HEK293 (cell line): ENCODE data around the gene COP1.

Experiments
- CTCF ChIA-PET: fragments of 350-600 bp; formaldehyde crosslinking; extraction: SDS; loops from one replicate; lab custom pipeline; 2021; ENCODE audit warnings: antibody characterized with exemption; lab: Yijun Ruan, JAX
- POLR2A ChIA-PET: fragments of 300-600 bp; formaldehyde crosslinking; extraction: SDS; loops from one replicate; lab custom pipeline; 2020; ENCODE audit warnings: antibody characterized with exemption, inconsistent platforms; lab: Yijun Ruan, JAX
- H3K27ac ChIP-seq: fragments of 200-500 bp; sonication (Bioruptor generic); 2 replicates; pipeline ENCODE4 v1.5.1; 2014; ENCODE audit warnings: low read depth, low read length, control low read depth, inconsistent platforms; ENCODE audit errors: extremely low read depth
- H3K36me3 ChIP-seq, 2 experiments: fragments of 200-500 bp in 1 of 2; sonication (Bioruptor generic) in 1 of 2; 1 replicate in 1 of 2; 2 replicates in 1 of 2; pipeline ENCODE4 v1.5.1; 2014 to 2017; ENCODE audit warnings: inconsistent platforms in 2 of 2, low read length in 2 of 2; ENCODE audit not compliant: control insufficient read depth in 2 of 2, insufficient read depth in 1 of 2
- H3K4me1 ChIP-seq: fragments of 200-500 bp; sonication (Bioruptor generic); 2 replicates; pipeline ENCODE4 v1.5.1; 2014; ENCODE audit warnings: mild to moderate bottlenecking, low read length, inconsistent platforms; ENCODE audit not compliant: control insufficient read depth, insufficient read depth
- H3K4me3 ChIP-seq: 2 replicates; pipeline ENCODE4 v1.5.1; 2011; ENCODE audit warnings: low read depth, mild to moderate bottlenecking, control low read depth, low read length, moderate library complexity
- H3K9me3 ChIP-seq: fragments of 200-500 bp; sonication (Bioruptor generic); 2 replicates; pipeline ENCODE4 v1.5.1; 2014; ENCODE audit warnings: low read depth, low read length, inconsistent platforms; ENCODE audit not compliant: control insufficient read depth, insufficient read depth
- GFI1B ChIP-seq: fragments of 450-650 bp; formaldehyde crosslinking; IDR thresholded peaks from 2 replicates; pipeline ENCODE4 v1.5.1; 2016; ENCODE audit warnings: missing biosample characterization, missing genetic modification characterization
- GLIS1 ChIP-seq: fragments of 450-650 bp; formaldehyde crosslinking; IDR thresholded peaks from 2 replicates; pipeline ENCODE4 v1.5.1; 2016; ENCODE audit warnings: missing biosample characterization, missing genetic modification characterization
- HOXD13 ChIP-seq: sonication (generic); formaldehyde crosslinking; IDR thresholded peaks from 2 replicates; pipeline ENCODE4 v1.8.0; 2022; ENCODE audit warnings: missing genetic modification reagents, borderline replicate concordance
- MEIS1 ChIP-seq: sonication (generic); formaldehyde crosslinking; IDR thresholded peaks from 2 replicates; pipeline ENCODE4 v1.8.1; 2022; ENCODE audit warnings: missing genetic modification reagents, mild to moderate bottlenecking, borderline replicate concordance
- MYNN ChIP-seq: fragments of 450-650 bp; formaldehyde crosslinking; IDR thresholded peaks from 2 replicates; pipeline ENCODE4 v1.5.1; 2016; ENCODE audit warnings: missing biosample characterization, missing genetic modification characterization, borderline replicate concordance
- SP7 ChIP-seq: fragments of 450-650 bp; formaldehyde crosslinking; IDR thresholded peaks from 2 replicates; pipeline ENCODE4 v1.5.1; 2016; ENCODE audit warnings: missing biosample characterization, missing genetic modification characterization
- WT1 ChIP-seq: fragments of 450-650 bp; formaldehyde crosslinking; IDR thresholded peaks from 2 replicates; pipeline ENCODE4 v1.5.1; 2016; ENCODE audit warnings: missing biosample characterization, missing genetic modification characterization
- ZBTB48 ChIP-seq: fragments of 450-650 bp; formaldehyde crosslinking; IDR thresholded peaks from 2 replicates; pipeline ENCODE4 v1.5.1; 2016; ENCODE audit warnings: missing biosample characterization, missing genetic modification characterization
- ZIC2 ChIP-seq: fragments of 450-650 bp; formaldehyde crosslinking; IDR thresholded peaks from 2 replicates; pipeline ENCODE4 v1.5.1; 2016; ENCODE audit warnings: missing biosample characterization, missing genetic modification characterization
- ZNF121 ChIP-seq: fragments of 450-650 bp; formaldehyde crosslinking; IDR thresholded peaks from 2 replicates; pipeline ENCODE4 v1.5.1; 2016; ENCODE audit warnings: missing biosample characterization, missing genetic modification characterization
- ZNF174 ChIP-seq: fragments of 450-650 bp; formaldehyde crosslinking; IDR thresholded peaks from 2 replicates; pipeline ENCODE4 v1.5.0; 2017; ENCODE audit warnings: missing biosample characterization, mild to moderate bottlenecking, missing genetic modification characterization
- ZNF184 ChIP-seq: fragments of 450-650 bp; IDR thresholded peaks from 2 replicates; pipeline ENCODE4 v1.5.1; 2018; ENCODE audit warnings: missing biosample characterization, mild to moderate bottlenecking, missing genetic modification characterization
- ZNF202 ChIP-seq: fragments of 450-650 bp; formaldehyde crosslinking; IDR thresholded peaks from 2 replicates; pipeline ENCODE4 v1.5.1; 2016; ENCODE audit warnings: missing biosample characterization, missing genetic modification characterization, borderline replicate concordance
- ZNF24 ChIP-seq: fragments of 450-650 bp; formaldehyde crosslinking; IDR thresholded peaks from 2 replicates; pipeline ENCODE4 v1.5.1; 2016; ENCODE audit warnings: missing biosample characterization, missing genetic modification characterization
- ZNF266 ChIP-seq: fragments of 450-650 bp; formaldehyde crosslinking; IDR thresholded peaks from 2 replicates; pipeline ENCODE4 v1.5.1; 2016; ENCODE audit warnings: missing biosample characterization, missing genetic modification characterization, low read depth
- ZNF350 ChIP-seq: fragments of 450-650 bp; formaldehyde crosslinking; IDR thresholded peaks from 2 replicates; pipeline ENCODE4 v1.5.0; 2017; ENCODE audit warnings: missing biosample characterization, mild to moderate bottlenecking, missing genetic modification characterization
- ZNF416 ChIP-seq: fragments of 450-650 bp; formaldehyde crosslinking; IDR thresholded peaks from 2 replicates; pipeline ENCODE4 v1.5.1; 2016; ENCODE audit warnings: missing biosample characterization, missing genetic modification characterization
- ZNF433 ChIP-seq: fragments of 450-650 bp; formaldehyde crosslinking; IDR thresholded peaks from 2 replicates; pipeline ENCODE4 v1.5.1; 2016; ENCODE audit warnings: missing biosample characterization, missing genetic modification characterization, low read depth
- ZNF514 ChIP-seq: fragments of 450-650 bp; formaldehyde crosslinking; IDR thresholded peaks from 2 replicates; pipeline ENCODE4 v1.5.1; 2016; ENCODE audit warnings: missing biosample characterization, missing genetic modification characterization
- ZNF529 ChIP-seq: fragments of 450-650 bp; formaldehyde crosslinking; IDR thresholded peaks from 2 replicates; pipeline ENCODE4 v1.5.1; 2017; ENCODE audit warnings: missing genetic modification characterization, missing biosample characterization; ENCODE audit not compliant: insufficient replicate concordance
- ZNF629 ChIP-seq: fragments of 450-650 bp; formaldehyde crosslinking; IDR thresholded peaks from 2 replicates; pipeline ENCODE4 v1.5.1; 2017; ENCODE audit warnings: missing biosample characterization, missing genetic modification characterization
- ZNF654 ChIP-seq: fragments of 450-650 bp; formaldehyde crosslinking; IDR thresholded peaks from 2 replicates; pipeline ENCODE4 v1.5.1; 2016; ENCODE audit warnings: low read depth, missing biosample characterization, missing genetic modification characterization
- ZNF660 ChIP-seq: fragments of 450-650 bp; IDR thresholded peaks from 2 replicates; pipeline ENCODE4 v1.5.1; 2018; ENCODE audit warnings: missing biosample characterization, mild to moderate bottlenecking, missing genetic modification characterization
- ZNF747 ChIP-seq: fragments of 450-650 bp; formaldehyde crosslinking; IDR thresholded peaks from 2 replicates; pipeline ENCODE4 v1.5.1; 2016; ENCODE audit warnings: missing biosample characterization, missing genetic modification characterization
- ZNF777 ChIP-seq: fragments of 450-650 bp; formaldehyde crosslinking; IDR thresholded peaks from 2 replicates; pipeline ENCODE4 v1.5.1; 2017; ENCODE audit warnings: missing biosample characterization, missing genetic modification characterization, borderline replicate concordance
- ZNF830 ChIP-seq: fragments of 450-650 bp; IDR thresholded peaks from 2 replicates; pipeline ENCODE4 v1.5.0; 2018; ENCODE audit warnings: missing biosample characterization, missing genetic modification characterization, low read depth, mild to moderate bottlenecking, moderate library complexity
- TF ChIP-seq, protein P1 (sequence below): fragments of 450-650 bp; IDR thresholded peaks from 2 replicates; pipeline ENCODE4 v1.5.1; 2018; ENCODE audit warnings: missing biosample characterization, mild to moderate bottlenecking, missing genetic modification characterization
- TF ChIP-seq, protein P2 (sequence below): fragments of 450-650 bp; formaldehyde crosslinking; IDR thresholded peaks from 2 replicates; pipeline ENCODE4 v1.5.1; 2016; ENCODE audit warnings: missing biosample characterization, missing genetic modification characterization

Gene COP1

DNA sequence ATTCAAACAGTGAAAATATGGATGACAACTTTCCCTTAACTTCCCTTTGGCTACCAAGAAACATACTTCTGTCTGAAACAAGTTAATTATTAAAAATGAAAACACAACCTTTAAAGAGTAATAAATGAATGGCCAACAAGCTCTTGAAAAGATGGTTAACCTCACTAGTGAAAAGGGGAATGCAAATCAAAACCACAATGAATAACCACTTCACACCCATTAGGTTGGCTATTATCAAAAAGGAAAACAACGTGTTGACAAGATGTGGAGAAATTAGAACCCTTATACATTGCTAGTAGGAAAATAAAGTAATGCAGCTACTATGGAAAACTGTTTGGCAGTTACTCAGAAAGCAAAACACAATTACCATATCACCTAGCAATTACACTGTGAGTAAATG, 14.1 kb downstream of the COP1 start:
- Histone ChIP-seq H3K4me1 (no peaks in the 10 kb centered on the region), H3K27ac (no peak overlapping the region), H3K4me3 (no peak overlapping the region)
- CTCF ChIA-PET, result interaction anchor here (0.6 kb wide), 1 partner anchor 1164 kb away, joined by 4 read pairs; no protein-coding TSS in a partner anchor
- TF ChIP-seq ZNF174 (tag by site-specific recombination) (no peak), ZNF830 (tag by site-specific recombination) (no peak), ZBTB48 (no peak), ZNF266 (no peak), ZNF529 (tag by site-specific recombination) (no peak), ZNF350 (tag by site-specific recombination) (no peak), MEIS1 (no peak), ZNF184 (tag by site-specific recombination) (no peak), GFI1B (tag by site-specific recombination) (no peak), ZNF654 (tag by site-specific recombination) (no peak), ZNF777 (no peak), ZNF514 (tag by site-specific recombination) (no peak), ZIC2 (tag by site-specific recombination) (no peak), ZNF121 (tag by site-specific recombination) (no peak), ZNF202 (tag by site-specific recombination) (no peak)
- TF ChIP-seq, protein P1, sequence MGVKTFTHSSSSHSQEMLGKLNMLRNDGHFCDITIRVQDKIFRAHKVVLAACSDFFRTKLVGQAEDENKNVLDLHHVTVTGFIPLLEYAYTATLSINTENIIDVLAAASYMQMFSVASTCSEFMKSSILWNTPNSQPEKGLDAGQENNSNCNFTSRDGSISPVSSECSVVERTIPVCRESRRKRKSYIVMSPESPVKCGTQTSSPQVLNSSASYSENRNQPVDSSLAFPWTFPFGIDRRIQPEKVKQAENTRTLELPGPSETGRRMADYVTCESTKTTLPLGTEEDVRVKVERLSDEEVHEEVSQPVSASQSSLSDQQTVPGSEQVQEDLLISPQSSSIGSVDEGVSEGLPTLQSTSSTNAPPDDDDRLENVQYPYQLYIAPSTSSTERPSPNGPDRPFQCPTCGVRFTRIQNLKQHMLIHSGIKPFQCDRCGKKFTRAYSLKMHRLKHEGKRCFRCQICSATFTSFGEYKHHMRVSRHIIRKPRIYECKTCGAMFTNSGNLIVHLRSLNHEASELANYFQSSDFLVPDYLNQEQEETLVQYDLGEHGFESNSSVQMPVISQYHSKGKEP, result no peak
- TF ChIP-seq, all 188 proteins: peak for 0
- POLR2A ChIA-PET, result no interaction called here
- no peaks in the 10 kb centered on the region for H3K9me3 ChIP-seq
- H3K36me3 ChIP-seq, result no peaks in the 10 kb centered on the region; a peak in 1 of 3 replicates

DNA sequence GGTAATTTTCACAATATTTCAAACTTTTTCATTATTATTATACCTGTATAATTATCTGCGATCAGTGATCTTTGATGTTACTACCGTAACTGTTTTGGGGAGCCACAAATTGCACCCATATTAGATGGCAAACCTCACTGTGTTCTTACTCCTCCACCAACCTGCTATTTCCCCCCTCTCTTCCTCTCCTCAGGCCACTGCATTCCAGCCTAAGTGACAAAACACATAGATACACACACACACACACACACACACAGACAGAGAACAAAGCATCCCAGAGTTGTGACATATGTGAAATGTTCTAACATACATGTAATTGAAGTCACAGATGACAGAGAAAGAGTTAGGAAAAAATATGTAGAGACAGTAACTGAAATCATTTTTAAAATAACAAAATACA, 18.5 kb downstream of the COP1 start:
- ChIA-PET POLR2A (no interaction called here), CTCF (no interaction called here)
- Histone ChIP-seq H3K4me1 (no peaks in the 10 kb centered on the region), H3K27ac (no peak overlapping the region)
- TF ChIP-seq ZNF24 (tag by site-specific recombination) (no peak), GLIS1 (no peak), WT1 (tag by site-specific recombination) (no peak), ZNF830 (tag by site-specific recombination) (no peak), SP7 (tag by site-specific recombination) (no peak), ZNF433 (no peak), MYNN (tag by site-specific recombination) (no peak), ZNF416 (no peak), HOXD13 (CRISPR knock-in tag) (no peak), ZNF629 (tag by site-specific recombination) (no peak), ZNF660 (tag by site-specific recombination) (no peak), MEIS1 (no peak), ZNF747 (no peak), ZNF174 (tag by site-specific recombination) (no peak)
- TF ChIP-seq, protein P2, sequence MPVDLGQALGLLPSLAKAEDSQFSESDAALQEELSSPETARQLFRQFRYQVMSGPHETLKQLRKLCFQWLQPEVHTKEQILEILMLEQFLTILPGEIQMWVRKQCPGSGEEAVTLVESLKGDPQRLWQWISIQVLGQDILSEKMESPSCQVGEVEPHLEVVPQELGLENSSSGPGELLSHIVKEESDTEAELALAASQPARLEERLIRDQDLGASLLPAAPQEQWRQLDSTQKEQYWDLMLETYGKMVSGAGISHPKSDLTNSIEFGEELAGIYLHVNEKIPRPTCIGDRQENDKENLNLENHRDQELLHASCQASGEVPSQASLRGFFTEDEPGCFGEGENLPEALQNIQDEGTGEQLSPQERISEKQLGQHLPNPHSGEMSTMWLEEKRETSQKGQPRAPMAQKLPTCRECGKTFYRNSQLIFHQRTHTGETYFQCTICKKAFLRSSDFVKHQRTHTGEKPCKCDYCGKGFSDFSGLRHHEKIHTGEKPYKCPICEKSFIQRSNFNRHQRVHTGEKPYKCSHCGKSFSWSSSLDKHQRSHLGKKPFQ (tag by site-specific recombination), result no peak
- TF ChIP-seq, protein P1, result no peak
- TF ChIP-seq, all 188 proteins: peak for 0
- H3K4me3 ChIP-seq, result no peak overlapping the region
- no peaks in the 10 kb centered on the region for H3K36me3 ChIP-seq
- H3K9me3 ChIP-seq, result no peaks in the 10 kb centered on the region
